ENCODE results near the gene GPNMB.
"Not testable (repeated sequence)": the region's sequence is repeated elsewhere in the genome, so short reads cannot be mapped to it uniquely, and the experiment has no call there.

GPNMB gene

DNA sequence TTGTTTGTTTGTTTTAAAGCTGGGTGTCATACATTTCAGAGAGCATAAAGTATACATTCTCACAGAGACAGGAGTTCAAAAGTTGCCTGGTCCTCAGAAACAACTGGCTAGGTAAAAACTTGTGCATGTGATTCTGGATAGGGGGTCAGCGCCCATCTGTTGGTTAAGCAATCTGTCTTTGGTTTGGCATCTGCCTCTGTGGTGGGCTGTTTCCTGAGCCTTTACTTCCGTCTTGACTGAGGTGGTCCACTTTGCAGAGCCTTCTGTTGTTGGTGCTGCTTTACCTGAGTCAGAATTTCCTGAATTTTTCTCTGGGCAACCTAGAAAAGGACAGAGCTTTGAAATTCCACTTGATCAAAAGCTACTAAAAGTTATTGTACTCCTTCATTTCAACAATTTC lies 65.6 kb downstream of the GPNMB start:
- not testable (repeated sequence) for DNase-seq

DNA sequence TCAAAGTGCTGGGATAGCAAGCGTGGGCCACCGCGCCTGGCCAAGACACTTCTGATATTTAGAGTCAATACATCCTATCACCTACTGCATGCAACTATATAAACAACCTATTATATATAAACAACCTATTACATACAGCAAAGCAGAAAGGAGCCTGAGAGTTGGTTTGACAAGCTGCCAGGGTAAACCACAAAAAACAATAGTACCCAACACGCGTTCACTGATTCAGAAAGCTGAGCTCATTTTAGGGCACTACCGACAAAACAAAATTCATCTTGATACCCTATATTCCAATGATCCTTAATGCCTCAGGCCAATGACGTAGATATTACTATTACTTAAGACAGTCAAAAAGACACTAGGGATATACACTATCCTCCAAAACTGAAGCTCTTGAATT lies 68.8 kb downstream of the GPNMB start:
- DNase-seq: no peak
